HT1080 (cell line): ENCODE measurements around the gene DDAH1. TPM values are rescaled to one million over a fixed set of nuclear protein-coding genes. Genes with fewer than 3 reads are reported as not detected.

Source experiments
- DNase-seq: peaks from one replicate; pipeline ENCODE4 v3.0.0-alpha.2; 2015; ENCODE audit warnings: low read depth
- small RNA-seq: library from RNA; depleted of rRNA; stranded (forward); fragments of <200 nt; gene quantifications from one replicate; pipeline ENCODE3, GENCODE V24; 2014
- total RNA-seq: library from RNA; depleted of rRNA; stranded (reverse); fragments of >200 nt; shearing (Covaris generic); gene quantifications from 2 replicates; pipeline ENCODE4 v1.2.3, GENCODE V29; 2014; rRNA removed

DDAH1 gene
- total RNA-seq, 1 experiment from 2014 or later, result 94.2 TPM

GRCh38 chr1:85276978-85277639 is 187.8 kb downstream of the DDAH1 start:
- no peak for DNase-seq

GRCh38 chr1:85276215-85276977 is 188.6 kb downstream of the DDAH1 start, which contains the start of gene BCL10:
Gene BCL10, minus strand, starts transcription at chr1:85276632. Its CDS starts 280 bp downstream, at chr1:85276352.
- peak; percentile 99 for DNase-seq

- DNase-seq, result no peak
Observed at GRCh38 chr1:85275701-85276214, 189.2 kb downstream of the DDAH1 start.

- DNase-seq, result peak; percentile 80
Observed at GRCh38 chr1:85274969-85275453, 189.9 kb downstream of the DDAH1 start.

GRCh38 chr1:85273397-85273796 is 191.6 kb downstream of the DDAH1 start:
- no peak for DNase-seq

- DNase-seq, result no peak
Observed at GRCh38 chr1:85268801-85269585, 196.0 kb downstream of the DDAH1 start.

Small RNA genes lying within 50 kb of the gene (small RNA-seq; reads per million reads assigned to genes)
- not detected for gene RF00019

Other genes starting within 250 kb of the DDAH1 start
- 28.9 and 41.9 TPM in 2 replicates for gene C1orf52, start 205.5 kb downstream of the DDAH1 start, total RNA-seq
- gene BCL10, start 188.5 kb downstream of the DDAH1 start, total RNA-seq, result 18.4 and 20.3 TPM in 2 replicates
- 22.9 and 38.1 TPM in 2 replicates for gene CCN1, start 115.6 kb upstream of the DDAH1 start, total RNA-seq
- 13.9 and 23.1 TPM in 2 replicates for gene ZNHIT6, start 243.3 kb upstream of the DDAH1 start, total RNA-seq